Activated T-helper 1 cell treated with anti-CD3 and anti-CD28 coated beads, Interleukin-12 subunit alpha, Interleukin-12 subunit beta, Interleukin-2, Interleukin-4 antibody, amounts not matched to agents 30 ng/mL and 10 ng/mL and 1 ng/mL, durations not matched to agents 14 hours and 24 hours and 36 hours (primary cell): Measurements from ENCODE around the gene POFUT1. TPM values are rescaled to one million over a fixed set of nuclear protein-coding genes. Genes with fewer than 3 reads are reported as not detected.
"Not testable (repeated sequence)": the region's sequence is repeated elsewhere in the genome, so short reads cannot be mapped to it uniquely, and the experiment has no call there.

ENCODE experiments used
- DNase-seq: peaks from one replicate; pipeline ENCODE4 v3.0.0; 2021; ENCODE audit warnings: low spot score
- H3K27ac Mint-ChIP-seq: one replicate; pipeline ENCODE4 v1.8.0; 2021; ENCODE audit warnings: mild to moderate bottlenecking, mixed read lengths
- H3K27me3 Mint-ChIP-seq: one replicate; pipeline ENCODE4 v1.8.0; 2022; ENCODE audit warnings: mild to moderate bottlenecking, moderate library complexity, mixed read lengths; ENCODE audit not compliant: insufficient read depth
- H3K36me3 Mint-ChIP-seq: one replicate; pipeline ENCODE4 v1.8.0; 2021; ENCODE audit warnings: low read depth, mixed read lengths
- H3K4me1 Mint-ChIP-seq: one replicate; pipeline ENCODE4 v1.8.0; 2021; ENCODE audit warnings: low read depth, mixed read lengths
- H3K4me3 Mint-ChIP-seq: one replicate; pipeline ENCODE4 v1.8.0; 2021; ENCODE audit warnings: mild to moderate bottlenecking, moderate library complexity, mixed read lengths
- H3K9me3 Mint-ChIP-seq: one replicate; pipeline ENCODE4 v1.8.0; 2021; ENCODE audit warnings: mixed read lengths
- intact Hi-C: fragments of 100-400 bp; cut with micrococcal nuclease; formaldehyde crosslinking; loops from one replicate; pipeline ENCODE4 v1.15.1; 2024
- total RNA-seq: library from RNA; stranded (reverse); gene quantifications from 2 replicates; pipeline ENCODE4 v1.2.3, GENCODE V29; 2022

POFUT1 gene
- total RNA-seq, 1 donor from 2014 or later: 73.0 TPM

- not testable (repeated sequence) for H3K27me3 Mint-ChIP-seq
These were observed 30.0 kb upstream of the POFUT1 start for GRCh38 chr20:32177696-32178095.

GRCh38 chr20:32179515-32179914 is 28.2 kb upstream of the POFUT1 start:
- Mint-ChIP-seq H3K27ac (no peak overlapping the region), H3K36me3 (no peaks in the 10 kb centered on the region), H3K27me3 (no peaks in the 10 kb centered on the region), H3K4me3 (no peak overlapping the region), H3K9me3 (no peaks in the 10 kb centered on the region), H3K4me1 (no peaks in the 10 kb centered on the region)
- no peak for DNase-seq
- intact Hi-C loops: no loop called here

More at GRCh38 chr20:32177696-32178095, 30.0 kb upstream of the POFUT1 start:
- H3K27ac Mint-ChIP-seq, DNase-seq, H3K4me1 Mint-ChIP-seq, intact Hi-C loops, H3K9me3 Mint-ChIP-seq, H3K36me3 Mint-ChIP-seq, H3K4me3 Mint-ChIP-seq: not testable (repeated sequence)

GRCh38 chr20:32179934-32180333 is 27.7 kb upstream of the POFUT1 start:
- Mint-ChIP-seq H3K4me1 (no peaks in the 10 kb centered on the region), H3K27ac (no peak overlapping the region), H3K36me3 (no peaks in the 10 kb centered on the region), H3K9me3 (no peaks in the 10 kb centered on the region), H3K27me3 (no peaks in the 10 kb centered on the region), H3K4me3 (no peak overlapping the region)
- DNase-seq: no peak
- intact Hi-C loops: no loop called here

- no peaks in the 10 kb centered on the region for H3K36me3 Mint-ChIP-seq
- no peak overlapping the region for H3K4me3 Mint-ChIP-seq
- intact Hi-C loops: no loop called here
- no peaks in the 10 kb centered on the region for H3K4me1 Mint-ChIP-seq
- H3K9me3 Mint-ChIP-seq: no peaks in the 10 kb centered on the region
- no peak for DNase-seq
- no peak overlapping the region for H3K27ac Mint-ChIP-seq
- no peaks in the 10 kb centered on the region for H3K27me3 Mint-ChIP-seq
These were observed 26.1 kb upstream of the POFUT1 start for GRCh38 chr20:32181606-32182005.

GRCh38 chr20:32183947-32184635 is 23.6 kb upstream of the POFUT1 start:
- Mint-ChIP-seq H3K4me1 (no peaks in the 10 kb centered on the region), H3K27me3 (no peaks in the 10 kb centered on the region), H3K9me3 (no peaks in the 10 kb centered on the region), H3K4me3 (no peak overlapping the region), H3K27ac (no peak overlapping the region), H3K36me3 (peaks cover 2% of the 10 kb centered on the region)
- no peak for DNase-seq
- intact Hi-C loops: no loop called here

GRCh38 chr20:32184961-32185603 is 22.6 kb upstream of the POFUT1 start:
- intact Hi-C loops: no loop called here
- no peak overlapping the region for H3K4me3 Mint-ChIP-seq
- H3K36me3 Mint-ChIP-seq: peaks cover 2% of the 10 kb centered on the region
- DNase-seq: no peak
- no peaks in the 10 kb centered on the region for H3K27me3 Mint-ChIP-seq
- no peaks in the 10 kb centered on the region for H3K9me3 Mint-ChIP-seq
- H3K27ac Mint-ChIP-seq: no peak overlapping the region
- peaks cover 5% of the 10 kb centered on the region for H3K4me1 Mint-ChIP-seq

- intact Hi-C loops: no loop called here
- H3K27me3 Mint-ChIP-seq: no peaks in the 10 kb centered on the region
- no peak overlapping the region for H3K4me3 Mint-ChIP-seq
- no peak for DNase-seq
- no peak overlapping the region for H3K27ac Mint-ChIP-seq
- peaks cover 13% of the 10 kb centered on the region for H3K4me1 Mint-ChIP-seq
- H3K36me3 Mint-ChIP-seq: peaks cover 8% of the 10 kb centered on the region
- H3K9me3 Mint-ChIP-seq: no peaks in the 10 kb centered on the region
These were observed 21.2 kb upstream of the POFUT1 start for GRCh38 chr20:32186506-32186905.

- intact Hi-C loops: no loop called here
- peak overlapping the region; percentile 72 for H3K4me3 Mint-ChIP-seq
- peaks cover 27% of the 10 kb centered on the region for H3K36me3 Mint-ChIP-seq
- peak overlapping the region; percentile 55 for H3K27ac Mint-ChIP-seq
- H3K4me1 Mint-ChIP-seq: peaks cover 30% of the 10 kb centered on the region
- no peak for DNase-seq
- H3K9me3 Mint-ChIP-seq: no peaks in the 10 kb centered on the region
- no peaks in the 10 kb centered on the region for H3K27me3 Mint-ChIP-seq
These were observed 19.1 kb upstream of the POFUT1 start for GRCh38 chr20:32188376-32189122.

- Mint-ChIP-seq H3K27ac (no peak overlapping the region), H3K36me3 (peaks cover 32% of the 10 kb centered on the region), H3K27me3 (no peaks in the 10 kb centered on the region), H3K9me3 (no peaks in the 10 kb centered on the region), H3K4me3 (peak overlapping the region; percentile 55), H3K4me1 (peaks cover 30% of the 10 kb centered on the region)
- DNase-seq: no peak
- intact Hi-C loops: no loop called here
These were observed 18.6 kb upstream of the POFUT1 start for GRCh38 chr20:32189123-32189410.

- Mint-ChIP-seq H3K9me3 (no peaks in the 10 kb centered on the region), H3K4me3 (peak overlapping the region; percentile 66), H3K27ac (peak overlapping the region; percentile 37), H3K27me3 (no peaks in the 10 kb centered on the region), H3K4me1 (peaks cover 36% of the 10 kb centered on the region), H3K36me3 (peaks cover 37% of the 10 kb centered on the region)
- no peak for DNase-seq
- intact Hi-C loops: no loop called here
These were observed 17.7 kb upstream of the POFUT1 start for GRCh38 chr20:32189691-32190615.

GRCh38 chr20:32190616-32191415 is 16.9 kb upstream of the POFUT1 start:
- H3K9me3 Mint-ChIP-seq: no peaks in the 10 kb centered on the region

GRCh38 chr20:32191422-32191821 is 16.3 kb upstream of the POFUT1 start:
- no peak for DNase-seq
- Mint-ChIP-seq H3K4me1 (peaks cover 49% of the 10 kb centered on the region), H3K27me3 (no peaks in the 10 kb centered on the region), H3K36me3 (peaks cover 50% of the 10 kb centered on the region), H3K27ac (no peak overlapping the region), H3K4me3 (peak overlapping the region; percentile 66), H3K9me3 (no peaks in the 10 kb centered on the region)
- intact Hi-C loops: no loop called here

More at GRCh38 chr20:32190616-32191415, 16.9 kb upstream of the POFUT1 start:
- Mint-ChIP-seq H3K27me3 (no peaks in the 10 kb centered on the region), H3K36me3 (peaks cover 45% of the 10 kb centered on the region), H3K4me3 (peak overlapping the region; percentile 66), H3K27ac (peak overlapping the region; percentile 37), H3K4me1 (peaks cover 44% of the 10 kb centered on the region)
- DNase-seq: no peak
- intact Hi-C loops: no loop called here
